GM15510 (cell line): Measurements from ENCODE around the gene GOLGA6L2.

Experiments used
- POLR2A ChIP-seq: IDR thresholded peaks from 3 replicates; pipeline ENCODE4 v1.6.1; 2011; ENCODE audit warnings: borderline replicate concordance; ENCODE audit not compliant: insufficient read length; ENCODE audit errors: extremely low read depth

GOLGA6L2 gene, protein sequence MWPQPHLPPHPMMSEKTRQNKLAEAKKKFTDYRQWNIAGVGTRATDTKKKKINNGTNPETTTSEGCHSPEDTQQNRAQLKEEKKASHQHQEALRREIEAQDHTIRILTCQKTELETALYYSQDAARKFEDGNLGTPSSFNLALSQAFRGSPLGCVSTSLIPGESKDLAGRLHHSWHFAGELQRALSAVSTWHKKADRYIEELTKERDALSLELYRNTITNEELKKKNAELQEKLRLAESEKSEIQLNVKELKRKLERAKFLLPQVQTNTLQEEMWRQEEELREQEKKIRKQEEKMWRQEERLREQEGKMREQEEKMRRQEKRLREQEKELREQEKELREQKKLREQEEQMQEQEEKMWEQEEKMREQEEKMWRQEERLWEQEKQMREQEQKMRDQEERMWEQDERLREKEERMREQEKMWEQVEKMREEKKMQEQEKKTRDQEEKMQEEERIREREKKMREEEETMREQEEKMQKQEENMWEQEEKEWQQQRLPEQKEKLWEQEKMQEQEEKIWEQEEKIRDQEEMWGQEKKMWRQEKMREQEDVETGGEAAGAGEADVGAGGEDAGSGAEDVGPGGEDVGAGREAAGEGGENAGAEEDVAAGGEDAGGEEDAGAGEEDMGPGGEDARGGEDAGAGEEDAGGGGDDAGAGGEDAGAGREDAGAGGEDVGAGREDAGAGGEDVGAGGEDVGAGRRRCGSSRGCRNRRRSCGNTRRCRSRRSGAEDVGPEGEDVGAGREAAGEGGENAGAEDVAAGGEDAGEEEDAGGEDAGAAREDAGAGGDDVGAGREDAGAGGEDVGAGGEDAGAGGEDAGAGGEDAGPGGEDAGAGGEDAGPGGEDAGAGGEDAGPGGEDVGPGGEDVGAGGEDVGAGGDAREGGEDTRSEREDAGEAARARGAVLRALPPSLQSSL

DNA sequence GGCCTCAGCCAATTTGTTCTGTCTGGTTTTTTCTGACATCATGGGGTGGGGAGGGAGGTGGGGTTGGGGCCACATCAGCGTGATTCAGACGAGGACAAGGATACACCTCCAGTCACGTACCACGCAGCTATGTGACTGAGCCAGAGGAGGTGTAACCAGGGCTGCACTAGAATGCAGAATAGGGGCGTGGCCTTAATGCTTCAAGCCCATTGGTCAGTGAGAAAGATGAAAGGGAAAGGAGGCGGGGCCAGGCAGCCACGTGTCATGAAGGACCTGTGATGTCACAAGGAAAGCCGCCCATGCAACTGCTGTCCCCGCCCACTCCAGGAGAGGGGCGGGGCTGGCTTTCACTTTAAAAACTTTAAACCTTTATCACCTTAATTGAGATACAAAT lies at the start of gene GOLGA6L2:
GOLGA6L2 (minus strand) TSS at position 137 of the 394 bp plus-strand sequence; CDS start at position 75, 62 bp downstream.
- no peak for TF ChIP-seq POLR2A

DNA sequence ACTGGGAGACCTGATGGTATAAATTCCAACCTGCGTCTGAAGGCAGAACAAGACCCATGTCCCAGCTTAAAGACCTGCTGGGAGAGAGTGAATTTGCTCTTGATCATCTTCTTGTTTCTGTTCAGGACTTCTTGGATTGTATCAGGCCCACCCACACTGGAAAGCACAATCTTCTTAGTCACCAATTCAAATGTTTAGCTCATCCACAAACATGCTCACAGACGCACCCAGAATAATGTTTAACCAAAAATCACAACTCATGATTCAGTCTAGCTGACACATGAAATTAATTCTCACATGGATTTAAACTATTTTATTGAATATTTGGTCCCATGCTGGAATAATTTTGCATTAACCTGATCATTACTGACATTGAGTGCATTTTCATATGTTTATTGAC lies 37.8 kb upstream of the GOLGA6L2 start:
- no peak for TF ChIP-seq POLR2A

DNA sequence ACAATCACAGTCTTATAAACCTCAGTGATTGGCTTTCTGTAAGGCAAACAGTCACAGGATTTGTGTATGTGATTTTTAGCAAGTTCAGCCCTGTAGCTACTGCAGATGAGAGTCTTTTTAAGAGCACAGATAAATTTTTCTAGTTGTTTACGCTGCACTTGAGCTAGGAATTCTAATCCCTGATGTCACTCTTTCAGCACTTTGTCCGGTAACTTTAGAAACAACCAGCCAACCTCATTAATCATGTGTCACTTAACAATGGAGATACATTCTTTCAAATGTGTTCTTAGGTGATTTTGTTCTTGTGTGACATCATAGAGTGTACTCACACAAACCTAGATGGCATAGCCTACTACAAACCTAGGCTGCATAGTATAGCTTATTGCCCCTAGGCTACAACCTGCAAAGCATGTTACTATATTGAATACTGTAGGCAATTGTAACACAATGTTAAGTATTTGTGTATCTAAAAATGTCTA lies 36.8 kb upstream of the GOLGA6L2 start:
- TF ChIP-seq POLR2A = no peak

DNA sequence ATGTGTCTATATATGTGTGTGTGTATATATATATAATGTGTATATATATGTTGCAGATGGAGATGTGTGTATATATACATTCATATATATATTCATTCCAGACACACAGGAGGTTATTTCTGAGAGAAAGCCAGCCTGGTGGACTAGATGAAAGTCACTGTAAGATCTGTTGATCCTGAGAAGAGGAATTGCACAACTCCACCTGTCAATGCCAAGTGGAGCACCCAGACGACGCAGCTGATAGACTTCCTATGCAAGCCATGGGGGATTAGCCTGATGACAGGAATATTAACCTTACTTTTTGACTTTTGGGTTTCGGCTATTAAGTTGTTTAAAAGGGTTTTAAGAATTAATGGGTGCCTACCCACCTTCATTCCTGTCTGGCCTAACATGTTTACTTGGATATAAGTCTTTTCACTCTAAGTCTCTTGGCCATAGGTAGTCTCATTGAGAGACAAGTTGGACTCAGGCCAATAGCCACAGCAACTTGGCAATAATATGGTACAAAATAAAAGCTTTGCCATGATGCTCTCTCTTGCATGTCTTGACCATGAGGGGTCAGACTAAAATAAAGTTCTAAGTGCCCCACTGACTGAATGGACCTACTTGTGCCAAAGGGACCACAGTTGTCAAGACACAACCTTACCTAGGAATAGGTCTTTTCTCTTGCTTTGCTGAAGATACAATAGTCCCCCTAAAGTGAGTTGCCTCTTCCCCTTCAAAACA lies 35.9 kb upstream of the GOLGA6L2 start:
- TF ChIP-seq POLR2A = no peak

DNA sequence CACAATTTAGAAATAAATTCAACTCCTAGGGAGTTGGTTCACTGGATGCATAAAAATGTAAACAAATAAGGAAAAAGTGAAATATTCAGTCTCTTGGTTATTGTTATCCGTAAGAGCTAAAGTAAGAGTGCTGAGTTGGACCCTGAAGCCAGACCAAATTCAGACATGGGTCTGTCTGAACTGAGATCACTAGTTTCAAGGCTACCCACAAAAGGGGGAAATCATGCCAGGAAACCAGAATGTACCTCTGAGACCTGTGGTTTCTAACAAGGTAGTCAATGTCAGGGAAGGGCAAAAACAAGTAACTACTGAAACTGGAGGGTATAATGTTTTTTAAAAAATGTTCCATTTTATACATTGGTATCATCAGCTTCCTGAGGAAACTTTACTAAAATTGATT lies 35.2 kb upstream of the GOLGA6L2 start:
- no peak for TF ChIP-seq POLR2A

DNA sequence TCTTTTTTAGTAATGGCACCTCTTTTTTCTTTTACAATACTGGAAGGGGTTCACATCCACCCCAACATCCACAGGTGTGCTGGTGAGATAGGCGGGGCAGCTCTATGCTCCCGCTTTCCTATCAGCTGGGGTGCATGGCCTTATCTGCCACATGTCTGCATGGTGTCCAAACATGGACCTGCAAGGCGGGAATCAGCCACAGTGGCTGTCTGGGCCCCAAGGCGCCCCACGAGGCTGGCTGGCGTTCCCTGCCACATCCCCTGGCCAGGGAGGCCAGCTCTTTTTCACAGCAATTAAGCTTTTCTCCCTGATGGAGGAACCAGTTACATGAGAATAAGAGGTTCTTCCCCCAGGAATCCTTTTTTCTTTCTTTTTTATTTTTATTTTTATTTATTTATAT lies 30.9 kb upstream of the GOLGA6L2 start:
- no peak for TF ChIP-seq POLR2A

DNA sequence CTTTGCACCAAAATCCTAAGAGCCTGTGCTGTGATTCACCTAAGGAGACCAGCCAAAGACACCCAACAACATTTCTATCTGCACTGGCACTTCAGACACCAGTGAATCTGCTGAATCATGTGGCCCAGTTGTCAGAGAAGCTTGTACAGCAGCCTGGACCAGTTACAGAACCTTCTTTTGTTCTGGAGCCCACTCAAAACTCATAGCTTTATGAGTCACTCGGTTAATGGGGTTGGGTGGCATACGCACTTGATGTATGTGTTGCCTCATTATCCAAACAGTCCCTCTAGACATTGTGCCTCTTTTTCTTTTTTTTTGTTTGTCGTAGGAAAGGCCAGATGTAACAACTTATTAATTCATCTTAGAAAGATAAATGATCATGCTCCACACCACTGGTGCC lies 25.6 kb upstream of the GOLGA6L2 start:
- TF ChIP-seq POLR2A = no peak

DNA sequence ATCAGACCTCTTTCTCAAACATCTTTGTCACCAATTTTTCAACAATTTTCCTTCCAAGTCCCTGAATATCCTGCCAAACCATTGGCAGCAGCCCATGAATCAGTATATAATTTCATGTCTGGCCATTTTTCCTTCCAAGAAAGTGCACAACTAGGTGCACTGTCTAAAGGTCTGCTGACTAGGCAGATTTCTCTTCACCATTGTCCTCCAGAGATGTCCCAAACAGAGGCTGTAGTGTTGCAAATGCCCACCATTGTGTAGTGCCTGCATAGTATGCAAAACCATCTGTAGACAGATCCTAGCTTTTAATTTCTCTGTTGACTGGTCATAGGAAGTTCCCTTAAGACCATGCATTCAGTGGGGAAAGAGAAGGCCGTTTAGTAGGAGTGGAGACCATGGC lies 25.0 kb upstream of the GOLGA6L2 start:
- no peak for TF ChIP-seq POLR2A

DNA sequence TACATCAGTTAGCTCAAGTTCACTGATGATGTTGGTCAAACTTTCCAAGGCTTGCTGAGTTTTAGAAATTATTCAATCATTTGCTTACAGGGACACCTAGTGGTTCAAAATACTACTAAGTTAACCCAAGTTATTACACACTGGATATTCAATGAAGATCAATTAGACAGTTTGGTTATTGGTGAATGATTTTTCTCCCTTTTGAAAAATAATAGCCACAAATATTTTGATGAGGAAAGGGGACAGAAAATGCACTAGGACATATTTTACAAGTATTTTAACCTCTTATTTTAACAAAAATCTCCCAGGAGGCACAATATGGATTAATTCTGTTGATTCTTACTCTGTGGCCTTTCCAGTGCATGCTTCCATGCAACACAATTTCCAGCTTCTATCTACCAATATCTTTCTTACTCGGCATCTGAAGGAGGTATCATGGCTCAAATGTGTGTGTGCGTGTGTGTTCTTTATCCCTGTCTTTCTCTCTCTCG lies 20.1 kb upstream of the GOLGA6L2 start:
- TF ChIP-seq POLR2A = no peak

DNA sequence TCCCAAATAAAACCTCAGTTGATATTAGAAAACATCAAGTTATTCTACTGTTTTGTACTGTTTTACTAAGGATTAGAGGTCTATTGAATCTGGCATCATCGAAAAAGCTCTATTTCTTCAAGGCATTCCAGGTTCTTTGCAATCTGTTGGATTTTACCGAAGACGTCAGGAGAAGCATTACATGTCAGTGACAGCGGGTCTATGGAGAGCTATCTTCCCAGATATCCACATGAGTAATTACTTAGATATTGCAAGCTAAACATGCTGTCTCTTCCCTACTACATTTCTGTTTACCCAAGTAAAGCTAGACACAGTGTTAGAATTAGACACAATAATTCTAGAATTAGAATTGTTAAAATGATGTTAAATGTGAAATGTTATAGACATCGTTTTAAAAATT lies 10.8 kb upstream of the GOLGA6L2 start:
- TF ChIP-seq POLR2A = no peak

DNA sequence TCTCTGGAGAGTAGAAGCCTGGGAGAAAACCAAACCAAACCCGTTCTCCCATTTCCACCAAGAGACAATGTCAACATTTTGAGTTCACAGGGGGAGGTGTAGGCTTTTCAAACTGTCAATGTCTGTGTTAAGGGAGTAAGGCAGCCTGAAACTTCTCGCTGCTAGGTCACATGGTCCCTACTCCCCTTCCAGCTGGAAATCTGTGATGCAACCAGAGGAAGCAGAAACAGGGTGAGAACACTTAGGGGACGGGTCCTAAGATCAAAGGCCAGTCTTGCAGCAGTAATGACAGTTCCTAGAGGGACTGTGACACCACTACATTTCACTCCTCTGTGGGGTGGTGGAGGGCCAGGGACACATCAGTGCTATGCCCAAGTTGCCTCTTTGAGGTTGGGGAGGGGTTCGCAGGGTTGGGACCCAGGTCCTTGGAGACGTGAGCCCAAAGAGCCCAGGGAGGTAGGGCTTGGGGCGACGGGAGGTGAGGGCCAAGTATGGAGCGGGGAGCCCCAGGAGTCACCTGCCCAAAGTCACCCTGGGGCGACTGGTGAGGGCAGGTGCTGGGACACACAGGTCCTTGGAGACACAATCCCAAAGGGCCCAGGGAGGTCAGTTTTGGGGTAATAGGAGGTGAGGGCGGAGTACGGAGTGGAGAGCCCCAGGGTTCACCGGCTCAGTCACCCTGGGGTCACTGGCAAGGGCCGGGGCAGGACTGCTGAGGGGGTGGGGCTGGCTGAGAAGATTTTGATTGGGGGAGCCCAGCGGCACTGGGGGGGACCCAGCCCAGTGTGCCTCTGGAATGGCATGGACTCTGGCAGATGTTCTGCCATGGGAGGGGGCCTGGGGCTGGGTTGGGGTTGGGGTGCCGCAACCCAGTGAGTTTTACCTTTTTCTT lies 582 bp downstream of the GOLGA6L2 start:
- TF ChIP-seq POLR2A = no peak

DNA sequence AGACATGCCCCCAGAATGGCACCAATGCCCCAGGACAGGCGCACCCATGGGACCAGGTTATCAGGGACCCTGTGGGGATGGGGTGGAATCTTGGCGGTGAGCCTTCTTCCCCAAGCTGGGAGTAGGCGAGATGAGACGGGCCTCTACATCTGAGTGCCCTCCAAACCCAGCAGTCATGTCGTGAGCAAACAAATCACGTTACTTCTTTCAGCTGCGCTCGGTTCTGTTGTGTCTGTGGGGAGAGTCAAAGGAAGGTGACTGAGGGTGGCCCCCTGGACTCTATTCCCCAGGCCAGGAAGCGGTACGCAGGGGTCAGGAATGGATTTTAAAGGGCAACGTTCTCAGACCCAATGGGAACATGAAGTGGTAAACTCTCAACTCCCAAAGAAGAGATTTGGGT lies 2.8 kb downstream of the GOLGA6L2 start:
- no peak for TF ChIP-seq POLR2A

DNA sequence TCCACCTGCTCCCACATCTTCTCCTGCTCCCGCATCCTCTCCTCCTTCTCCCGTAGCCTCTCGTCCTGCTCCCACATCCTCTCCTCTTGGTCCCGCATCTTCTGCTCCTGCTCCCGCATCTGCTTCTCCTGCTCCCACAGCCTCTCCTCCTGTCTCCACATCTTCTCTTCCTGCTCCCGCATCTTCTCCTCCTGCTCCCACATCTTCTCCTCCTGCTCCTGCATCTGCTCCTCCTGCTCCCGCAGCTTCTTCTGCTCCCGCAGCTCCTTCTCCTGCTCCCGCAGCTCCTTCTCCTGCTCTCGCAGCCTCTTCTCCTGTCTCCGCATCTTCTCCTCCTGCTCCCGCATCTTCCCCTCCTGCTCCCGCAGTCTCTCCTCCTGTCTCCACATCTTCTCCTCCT lies 5.8 kb downstream of the GOLGA6L2 start:
- no peak for TF ChIP-seq POLR2A

DNA sequence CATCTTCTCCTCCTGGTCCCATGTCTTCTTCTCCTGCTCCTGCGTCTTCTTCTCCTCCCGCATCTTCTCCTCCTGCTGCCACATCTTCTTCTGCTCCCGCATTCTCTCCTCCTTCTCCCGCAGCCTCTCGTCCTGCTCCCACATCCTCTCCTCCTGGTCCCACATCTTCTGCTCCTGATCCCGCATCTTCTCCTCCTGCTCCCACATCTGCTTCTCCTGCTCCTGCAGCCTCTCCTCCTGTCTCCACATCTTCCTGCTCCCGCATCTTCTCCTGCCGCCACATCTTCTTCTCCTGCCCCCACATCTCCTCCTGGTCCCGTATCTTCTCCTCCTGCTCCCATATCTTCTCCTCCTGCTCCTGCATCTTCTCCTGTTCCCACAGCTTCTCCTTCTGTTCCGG lies 6.4 kb downstream of the GOLGA6L2 start:
- no peak for TF ChIP-seq POLR2A

DNA sequence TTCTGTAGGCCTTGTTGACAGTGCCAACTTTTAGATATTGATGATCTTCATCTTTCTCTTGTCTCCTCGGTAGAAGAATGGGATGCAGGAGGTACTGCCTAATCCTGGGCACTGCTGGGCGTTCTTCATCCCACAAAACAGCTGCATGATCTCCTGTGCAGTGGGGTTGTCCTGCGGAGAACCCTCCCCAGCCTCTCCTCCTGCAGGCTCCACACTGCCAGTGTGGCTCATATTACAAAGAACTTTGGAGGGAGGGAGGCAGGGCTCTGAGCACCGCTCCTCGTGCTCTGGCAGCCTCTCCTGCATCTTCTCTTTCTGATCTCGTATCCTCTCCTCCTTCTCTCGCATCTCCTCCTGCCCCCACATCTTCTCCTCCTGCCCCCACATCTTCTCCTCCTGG lies 7.5 kb downstream of the GOLGA6L2 start:
- no peak for TF ChIP-seq POLR2A
